ENCODE data around the gene RNF123. TPM values are rescaled to one million over a fixed set of nuclear protein-coding genes. Genes with fewer than 3 reads are reported as not detected.

The RNF123 gene
- total RNA-seq, 1 experiment from 2014 or later, result 40.6 TPM

DNA sequence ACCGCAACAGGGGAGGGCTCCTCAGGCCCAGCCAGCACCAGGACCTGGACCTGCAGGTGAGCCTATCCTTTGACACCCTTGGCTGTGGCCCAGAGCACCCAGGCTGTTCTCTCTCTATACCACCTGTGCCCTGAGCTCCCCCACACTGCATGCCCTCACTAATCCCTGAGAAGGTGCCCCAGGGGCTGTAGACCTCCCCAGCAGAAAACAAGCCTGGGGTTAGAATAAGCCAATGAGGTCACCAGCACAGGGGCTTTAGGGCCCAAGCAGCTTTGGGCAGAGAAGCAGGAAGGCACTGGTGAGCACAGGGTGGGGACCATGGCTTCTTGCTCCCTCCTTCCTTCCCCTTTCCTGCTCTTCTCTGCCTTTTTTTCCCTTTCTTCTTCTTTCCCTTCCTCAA is 25.5 kb upstream of the RNF123 start:
- WGBS (ENCODE audit: extremely low coverage, insufficient read length, low lambda C conversion rate), result no CpG with 5 or more reads among the region's 1 CpG
- H3K9me3 ChIP-seq (ENCODE audit: control insufficient read depth, low read depth, low read length), result no peaks in the 10 kb centered on the region

More for the DNA sequence above, 25.5 kb upstream of the RNF123 start:
- no peak overlapping the region for H2AK5ac ChIP-seq (ENCODE audit: insufficient read length, low read length)
- H3K27me3 ChIP-seq (ENCODE audit: insufficient read depth, low read length), result no peaks in the 10 kb centered on the region
- DNase-seq, result no peak
- no peaks in the 10 kb centered on the region for H3K79me1 ChIP-seq (ENCODE audit: insufficient read depth, low read depth, low read length, poor library complexity, severe bottlenecking)
- H3K18ac ChIP-seq (ENCODE audit: insufficient read length, low read depth, low read length), result no peak overlapping the region
- H3K36me3 Mint-ChIP-seq (ENCODE audit: insufficient read depth in 1 of 3, low read depth in 3 of 3), result no peaks in the 10 kb centered on the region
- H3K4me2 ChIP-seq (ENCODE audit: insufficient read depth, insufficient read length, low read length), result no peak overlapping the region
- no peak overlapping the region for H4K8ac ChIP-seq (replicated peaks; ENCODE audit: insufficient read length, low read depth, low read length)
- no peaks in the 10 kb centered on the region for H3K9me3 Mint-ChIP-seq
- H2BK12ac ChIP-seq (ENCODE audit: insufficient read length, low read depth, low read length), result no peak overlapping the region
- H3K27ac ChIP-seq (ENCODE audit: insufficient read length, low read depth, low read length), result no peak overlapping the region
- TF ChIP-seq, protein P1, sequence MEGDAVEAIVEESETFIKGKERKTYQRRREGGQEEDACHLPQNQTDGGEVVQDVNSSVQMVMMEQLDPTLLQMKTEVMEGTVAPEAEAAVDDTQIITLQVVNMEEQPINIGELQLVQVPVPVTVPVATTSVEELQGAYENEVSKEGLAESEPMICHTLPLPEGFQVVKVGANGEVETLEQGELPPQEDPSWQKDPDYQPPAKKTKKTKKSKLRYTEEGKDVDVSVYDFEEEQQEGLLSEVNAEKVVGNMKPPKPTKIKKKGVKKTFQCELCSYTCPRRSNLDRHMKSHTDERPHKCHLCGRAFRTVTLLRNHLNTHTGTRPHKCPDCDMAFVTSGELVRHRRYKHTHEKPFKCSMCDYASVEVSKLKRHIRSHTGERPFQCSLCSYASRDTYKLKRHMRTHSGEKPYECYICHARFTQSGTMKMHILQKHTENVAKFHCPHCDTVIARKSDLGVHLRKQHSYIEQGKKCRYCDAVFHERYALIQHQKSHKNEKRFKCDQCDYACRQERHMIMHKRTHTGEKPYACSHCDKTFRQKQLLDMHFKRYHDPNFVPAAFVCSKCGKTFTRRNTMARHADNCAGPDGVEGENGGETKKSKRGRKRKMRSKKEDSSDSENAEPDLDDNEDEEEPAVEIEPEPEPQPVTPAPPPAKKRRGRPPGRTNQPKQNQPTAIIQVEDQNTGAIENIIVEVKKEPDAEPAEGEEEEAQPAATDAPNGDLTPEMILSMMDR (conservative IDR thresholded peaks at IDR 0.05), result no peak
- H3K4me1 ChIP-seq (ENCODE audit: insufficient read depth, low read length), result no peaks in the 10 kb centered on the region; the same call in 1 of the 2 replicates
- H3T11ph ChIP-seq (ENCODE audit: low read length), result no peak overlapping the region
- no peak overlapping the region for H3K56ac ChIP-seq (ENCODE audit: insufficient read length, low read depth, low read length)
- no peaks in the 10 kb centered on the region for H4K20me1 ChIP-seq (ENCODE audit: control insufficient read depth, insufficient read depth, insufficient read length)
- no peak overlapping the region for H3K27ac Mint-ChIP-seq
- H3K27me3 Mint-ChIP-seq (ENCODE audit: low read depth), result no peaks in the 10 kb centered on the region; the same call in 1 of the 2 replicates
- H3K23ac ChIP-seq (ENCODE audit: insufficient read length, low read depth, low read length), result no peak overlapping the region
- no peak overlapping the region for H2BK15ac ChIP-seq (ENCODE audit: low read depth, low read length)
- no peak overlapping the region for H3K14ac ChIP-seq (ENCODE audit: insufficient read depth, low read length)
- H3K23me2 ChIP-seq (ENCODE audit: insufficient read length, low read depth, low read length, poor library complexity, severe bottlenecking), result no peaks in the 10 kb centered on the region
- H2BK20ac ChIP-seq (ENCODE audit: low read depth, low read length, poor library complexity, severe bottlenecking), result no peak overlapping the region
- H2BK5ac ChIP-seq (ENCODE audit: insufficient read length, low read length), result no peak overlapping the region
- H2BK120ac ChIP-seq (ENCODE audit: low read depth, low read length, poor library complexity, severe bottlenecking), result no peak overlapping the region
- H2AFZ ChIP-seq (ENCODE audit: low read length), result no peak overlapping the region
- H3K79me2 ChIP-seq (ENCODE audit: insufficient read depth, low read length), result no peaks in the 10 kb centered on the region
- H3K9ac ChIP-seq (ENCODE audit: extremely low read depth, insufficient read length, low read length), result no peak overlapping the region
- no peak overlapping the region for H3K4ac ChIP-seq (ENCODE audit: low read depth, low read length)
- no peak overlapping the region for H3K4me3 Mint-ChIP-seq
- no peak overlapping the region for H4K91ac ChIP-seq (ENCODE audit: insufficient read length, low read depth, low read length)
- H3K4me1 Mint-ChIP-seq, result peaks cover 19 to 23% of the 10 kb centered on the region in 2 experiments
- no peak overlapping the region for H4K5ac ChIP-seq (ENCODE audit: insufficient read length, low read depth, low read length)

All from H9 (cell line).